Progenitor cell of endocrine pancreas (in vitro differentiated cells): ENCODE data around the gene FDXR. TPM values are rescaled to one million over a fixed set of nuclear protein-coding genes. Genes with fewer than 3 reads are reported as not detected.

Experiments used
- DNase-seq: peaks from one replicate; pipeline ENCODE4 v3.0.0; 2021; ENCODE audit warnings: low spot score; ENCODE audit not compliant: unreplicated experiment
- H3K27ac Mint-ChIP-seq: 2 replicates; pipeline ENCODE4 v1.8.0; 2021; ENCODE audit warnings: mild to moderate bottlenecking, moderate library complexity, mixed read lengths
- H3K27me3 Mint-ChIP-seq: 2 replicates; pipeline ENCODE4 v1.8.0; 2021; ENCODE audit warnings: mixed read lengths
- H3K36me3 Mint-ChIP-seq: 2 replicates; pipeline ENCODE4 v1.8.0; 2022; ENCODE audit warnings: mixed read lengths; ENCODE audit not compliant: insufficient read depth
- H3K4me1 Mint-ChIP-seq: 2 replicates; pipeline ENCODE4 v1.8.0; 2021; ENCODE audit warnings: low read depth, mixed read lengths
- H3K4me3 Mint-ChIP-seq: 2 replicates; pipeline ENCODE4 v1.8.0; 2021; ENCODE audit warnings: low read depth, mild to moderate bottlenecking, moderate library complexity, mixed read lengths
- H3K9me3 Mint-ChIP-seq: 2 replicates; pipeline ENCODE4 v1.8.0; 2021; ENCODE audit warnings: low read depth, mixed read lengths
- total RNA-seq: library from RNA; stranded (reverse); gene quantifications from 2 replicates; pipeline ENCODE4 v1.2.1, GENCODE V29; 2021
- TF ChIP-seq, protein P1 (sequence below): fragments of 200-600 bp; sonication (generic); IDR thresholded peaks from one replicate; pipeline ENCODE4 v1.5.0; 2021; ENCODE audit warnings: antibody characterized with exemption, mild to moderate bottlenecking; ENCODE audit not compliant: unreplicated experiment

The FDXR gene
- total RNA-seq, 1 donor from 2014 or later: 18.2 TPM

DNA sequence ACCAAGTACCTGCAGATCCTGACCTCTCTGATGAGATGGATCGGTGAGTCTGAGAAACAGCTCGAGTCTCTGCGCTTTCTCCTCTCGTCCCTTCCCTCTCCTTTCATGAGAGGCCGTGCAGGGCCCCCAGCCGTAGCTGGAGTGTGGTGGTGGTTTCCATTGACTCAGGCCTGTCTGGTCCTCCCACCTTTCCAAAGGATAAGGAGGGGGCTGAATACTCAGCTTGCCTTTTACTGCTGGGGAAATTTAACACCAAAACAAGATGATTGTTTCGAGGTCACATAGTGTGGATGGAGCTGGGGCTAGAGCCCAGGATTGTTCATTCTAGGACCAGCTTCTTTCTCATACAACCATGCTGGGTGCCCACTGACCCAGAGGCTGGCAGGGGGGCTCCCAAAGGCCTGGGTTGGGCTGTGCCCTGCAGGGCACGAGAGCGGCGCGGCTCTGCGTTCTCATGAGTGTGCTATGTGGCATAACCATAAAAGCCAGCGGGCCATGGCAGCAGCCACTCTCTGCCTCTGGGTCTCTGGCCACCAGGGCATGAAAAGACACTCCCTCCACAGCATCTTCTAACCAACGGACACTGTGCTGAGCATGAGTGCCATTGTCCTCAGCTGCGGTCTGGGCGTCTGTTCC lies 52.9 kb downstream of the FDXR start:
- Mint-ChIP-seq H3K36me3 (no peaks in the 10 kb centered on the region), H3K27me3 (no peaks in the 10 kb centered on the region), H3K27ac (no peak overlapping the region), H3K4me3 (no peak overlapping the region), H3K9me3 (no peaks in the 10 kb centered on the region), H3K4me1 (no peaks in the 10 kb centered on the region)
- TF ChIP-seq, protein P1, sequence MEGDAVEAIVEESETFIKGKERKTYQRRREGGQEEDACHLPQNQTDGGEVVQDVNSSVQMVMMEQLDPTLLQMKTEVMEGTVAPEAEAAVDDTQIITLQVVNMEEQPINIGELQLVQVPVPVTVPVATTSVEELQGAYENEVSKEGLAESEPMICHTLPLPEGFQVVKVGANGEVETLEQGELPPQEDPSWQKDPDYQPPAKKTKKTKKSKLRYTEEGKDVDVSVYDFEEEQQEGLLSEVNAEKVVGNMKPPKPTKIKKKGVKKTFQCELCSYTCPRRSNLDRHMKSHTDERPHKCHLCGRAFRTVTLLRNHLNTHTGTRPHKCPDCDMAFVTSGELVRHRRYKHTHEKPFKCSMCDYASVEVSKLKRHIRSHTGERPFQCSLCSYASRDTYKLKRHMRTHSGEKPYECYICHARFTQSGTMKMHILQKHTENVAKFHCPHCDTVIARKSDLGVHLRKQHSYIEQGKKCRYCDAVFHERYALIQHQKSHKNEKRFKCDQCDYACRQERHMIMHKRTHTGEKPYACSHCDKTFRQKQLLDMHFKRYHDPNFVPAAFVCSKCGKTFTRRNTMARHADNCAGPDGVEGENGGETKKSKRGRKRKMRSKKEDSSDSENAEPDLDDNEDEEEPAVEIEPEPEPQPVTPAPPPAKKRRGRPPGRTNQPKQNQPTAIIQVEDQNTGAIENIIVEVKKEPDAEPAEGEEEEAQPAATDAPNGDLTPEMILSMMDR: no peak
- no peak for DNase-seq

DNA sequence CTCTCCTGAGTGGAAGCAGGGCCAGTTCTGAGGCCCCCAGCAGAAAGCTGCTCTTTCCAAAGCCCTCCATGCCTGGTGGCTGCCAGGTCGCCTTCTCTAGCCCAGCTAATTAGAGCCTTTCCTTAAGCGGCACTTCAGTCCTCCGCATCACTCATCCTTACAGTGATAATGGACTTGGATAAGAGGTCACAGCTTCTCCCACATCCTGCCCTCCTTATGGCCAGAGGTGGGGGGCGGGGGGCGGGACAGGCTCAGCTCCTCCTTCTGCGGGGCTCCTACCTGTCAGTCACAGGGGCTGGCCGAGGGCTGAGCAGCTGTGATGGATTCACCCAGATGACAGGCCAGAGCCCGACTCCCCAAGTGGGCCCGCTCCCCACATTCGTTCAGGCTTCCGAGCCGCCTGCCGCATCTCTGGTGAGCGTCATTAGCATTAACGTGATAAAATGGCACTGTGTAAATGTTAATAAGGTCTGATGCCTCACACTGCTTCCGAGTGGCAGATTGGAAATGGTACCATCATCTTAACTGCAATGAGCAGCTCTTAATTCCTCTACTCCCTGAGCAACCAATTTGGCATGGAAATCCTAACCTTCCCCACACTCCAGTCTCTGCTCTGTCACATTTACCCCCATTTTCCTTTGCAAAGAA lies 54.4 kb downstream of the FDXR start:
- DNase-seq: no peak
- no peak overlapping the region for H3K4me3 Mint-ChIP-seq
- H3K9me3 Mint-ChIP-seq: no peaks in the 10 kb centered on the region
- no peak overlapping the region for H3K27ac Mint-ChIP-seq
- TF ChIP-seq, protein P1: no peak
- H3K4me1 Mint-ChIP-seq: no peaks in the 10 kb centered on the region
- H3K36me3 Mint-ChIP-seq: peaks cover 2% of the 10 kb centered on the region
- H3K27me3 Mint-ChIP-seq: no peaks in the 10 kb centered on the region

DNA sequence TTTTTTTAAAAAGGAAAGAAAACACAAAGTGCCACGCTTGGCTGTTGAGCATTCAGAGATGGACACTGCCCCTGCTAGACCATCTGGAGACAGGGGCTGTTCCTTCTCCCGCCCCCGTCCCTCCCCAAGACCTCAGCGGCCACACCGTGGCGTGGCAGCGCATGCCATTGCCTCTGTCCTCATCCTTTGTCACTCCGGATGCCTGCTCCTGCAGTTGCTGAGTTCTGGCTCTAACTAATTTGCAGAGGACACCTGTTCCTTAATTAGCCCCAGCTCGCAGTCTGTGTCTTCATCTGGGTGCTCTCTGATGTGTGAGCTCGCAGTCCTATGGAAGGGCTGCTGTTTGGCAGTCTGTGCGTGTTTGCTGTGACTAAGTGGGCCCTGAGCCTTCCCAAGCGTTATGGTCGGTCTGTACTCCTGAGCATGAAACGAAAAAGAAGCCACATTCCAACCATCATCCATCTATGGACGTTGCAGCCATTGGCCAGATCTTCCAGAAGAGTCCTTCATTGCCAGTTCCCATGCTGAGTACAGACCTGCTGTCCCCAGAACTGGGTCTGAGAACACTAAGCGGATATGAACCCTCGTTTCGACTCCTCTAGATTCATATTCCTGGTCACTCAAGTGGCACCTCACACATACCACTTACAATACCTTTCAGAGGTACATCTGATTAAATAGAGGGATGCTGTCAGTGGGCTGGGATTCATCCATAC lies 55.7 kb downstream of the FDXR start:
- no peak for DNase-seq
- Mint-ChIP-seq H3K27me3 (no peaks in the 10 kb centered on the region), H3K9me3 (no peaks in the 10 kb centered on the region), H3K27ac (no peak overlapping the region), H3K36me3 (peaks cover 2% of the 10 kb centered on the region), H3K4me3 (no peak overlapping the region), H3K4me1 (no peaks in the 10 kb centered on the region)
- TF ChIP-seq, protein P1: no peak

DNA sequence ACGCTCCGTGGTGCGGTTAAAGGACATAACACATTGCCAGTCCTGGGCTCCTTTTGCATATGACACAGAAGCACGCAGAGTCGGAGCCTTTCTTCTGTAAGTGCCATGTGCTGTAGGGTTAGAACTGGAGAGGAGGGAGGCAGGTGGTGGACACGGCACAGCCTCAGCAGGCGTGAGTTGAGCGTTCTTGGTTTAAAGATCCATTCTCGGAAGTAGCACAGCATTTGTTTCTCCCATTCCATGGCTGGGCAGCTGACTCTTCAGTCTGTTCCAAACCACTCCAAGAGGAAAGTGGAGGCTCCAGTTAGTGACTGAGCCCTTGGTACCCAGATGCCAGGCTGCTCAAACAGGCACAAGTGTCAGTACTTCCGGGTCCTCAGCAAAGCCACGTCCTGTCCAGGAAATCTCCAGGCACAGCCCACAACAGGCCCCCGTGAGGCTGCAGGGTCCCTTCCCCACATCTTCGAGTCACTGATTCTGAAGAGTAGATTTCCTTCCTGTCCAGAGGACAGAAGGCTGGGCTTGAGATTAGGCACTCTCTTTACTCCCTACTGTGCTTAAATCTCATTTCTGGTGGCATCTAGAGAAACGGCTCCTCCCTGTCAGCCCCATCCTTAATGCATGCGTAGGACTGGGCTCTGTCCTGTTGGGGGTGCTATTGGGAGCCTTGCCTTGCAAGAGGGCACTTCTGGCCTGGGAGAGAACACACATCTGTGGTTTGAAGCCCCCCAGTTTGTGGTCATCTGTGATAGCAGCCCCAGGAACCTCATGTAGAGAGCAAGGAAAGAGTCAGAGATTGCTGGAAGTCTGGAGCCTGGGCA lies 57.0 kb downstream of the FDXR start:
- no peak for DNase-seq
- Mint-ChIP-seq H3K27ac (peak overlapping the region; percentile 39), H3K36me3 (peaks cover 3% of the 10 kb centered on the region)

More for the DNA sequence above, 57.0 kb downstream of the FDXR start:
- H3K4me1 Mint-ChIP-seq: no peaks in the 10 kb centered on the region
- TF ChIP-seq, protein P1: peak; percentile 19
- H3K9me3 Mint-ChIP-seq: no peaks in the 10 kb centered on the region
- H3K4me3 Mint-ChIP-seq: no peak overlapping the region
- H3K27me3 Mint-ChIP-seq: no peaks in the 10 kb centered on the region
